Peyer's patch (tissue), 4 donors: ENCODE data around the gene SEC14L5. TPM values are rescaled to one million over a fixed set of nuclear protein-coding genes. Genes with fewer than 3 reads are reported as not detected.
A peak's percentile ranks its signal among the peaks of the same experiment; 100 is the strongest.

Source experiments
- DNase-seq, 3 donors: peaks; one replicate each; pipeline ENCODE4 v3.0.0-alpha.2; 2017 to 2019
- H3K27ac ChIP-seq, 4 donors: fragments of 200-600 bp; sonication (generic); one replicate each; pipeline ENCODE4 v1.5.1; 2016 to 2019
- H3K27me3 ChIP-seq, 2 donors: fragments of 200-600 bp; sonication (generic); one replicate each; pipeline ENCODE4 v1.5.1; 2019
- H3K36me3 ChIP-seq, 3 donors: fragments of 200-600 bp; sonication (generic); one replicate each; pipeline ENCODE4 v1.5.1; 2016 to 2019
- H3K4me1 ChIP-seq, 4 donors: fragments of 200-600 bp; sonication (generic); one replicate each; pipeline ENCODE4 v1.5.1; 2016 to 2019
- H3K4me3 ChIP-seq, 4 donors: fragments of 200-600 bp; sonication (generic); 1 replicate in 3 of 4; 2 replicates in 1 of 4; pipeline ENCODE4 v1.5.1; 2016 to 2019; ENCODE audit warnings: mild to moderate bottlenecking in 1 of 4
- H3K9me3 ChIP-seq, 4 donors: fragments of 200-600 bp; sonication (generic); one replicate each; pipeline ENCODE4 v1.5.1; 2016 to 2019; ENCODE audit warnings: mild to moderate bottlenecking in 1 of 4
- CTCF ChIP-seq, 6 experiments: fragments of 450-650 bp in 4 of 6; fragments of 200-600 bp in 2 of 6; sonication (generic) in 1 of 6; IDR thresholded peaks; one replicate each; pipeline ENCODE4 v1.5.1; 2017 to 2019; ENCODE audit warnings: antibody characterized with exemption in 6 of 6, mild to moderate bottlenecking in 3 of 6, moderate library complexity in 1 of 6
- POLR2A ChIP-seq, 2 donors: fragments of 450-650 bp; IDR thresholded peaks; one replicate each; pipeline ENCODE4 v1.5.1; 2017; ENCODE audit warnings: antibody characterized with exemption in 2 of 2, mild to moderate bottlenecking in 2 of 2, moderate library complexity in 2 of 2
- total RNA-seq, 4 donors: library from RNA; depleted of rRNA; stranded (reverse); fragments of >200 nt; gene quantifications; one replicate each; pipeline ENCODE4 v1.1.0, GENCODE V29; 2016

The SEC14L5 gene
- total RNA-seq, 4 donors from 2014 or later, result 0.13 to 2.0 (median 1.1) TPM

DNA sequence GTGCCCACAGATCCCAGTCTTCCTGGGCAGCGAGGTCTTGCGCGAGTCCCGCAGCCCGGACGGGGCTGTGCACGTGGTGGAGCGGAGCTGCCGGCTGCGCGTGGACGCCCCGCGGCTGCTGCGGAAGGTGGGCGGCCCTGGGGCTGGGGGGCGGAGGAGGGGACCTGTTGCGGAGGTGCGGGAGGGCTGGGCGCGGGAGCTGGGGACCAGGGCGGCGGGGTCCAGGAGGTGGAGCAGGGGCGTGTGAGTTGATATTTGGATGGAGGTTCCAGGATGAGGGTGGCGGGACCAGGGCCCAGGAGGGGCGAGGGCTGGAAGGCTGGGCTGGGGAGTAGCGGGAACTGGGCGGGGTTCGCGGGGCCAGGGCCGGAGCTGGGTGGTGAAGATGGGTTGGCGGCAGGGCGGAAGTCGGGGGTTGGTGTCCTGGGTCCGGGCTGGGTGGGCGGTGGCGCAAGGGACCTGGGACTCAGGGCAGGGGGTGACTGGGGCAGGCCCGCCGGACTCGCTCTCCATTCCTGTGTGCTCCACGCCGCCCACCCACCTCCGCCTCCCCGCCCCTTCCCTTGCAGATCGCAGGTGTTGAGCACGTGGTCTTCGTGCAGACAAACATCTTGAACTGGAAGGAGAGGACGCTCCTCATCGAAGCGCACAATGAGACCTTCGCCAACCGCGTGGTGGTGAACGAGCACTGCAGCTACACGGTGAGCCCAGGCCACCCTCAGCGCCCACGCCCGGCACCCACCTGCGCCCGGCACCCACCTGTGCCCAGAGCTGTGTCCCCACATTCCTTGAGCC, 29.6 kb downstream of the SEC14L5 start:
- TF ChIP-seq POLR2A (IDR thresholded peaks at IDR 0.05) (no peak), CTCF (IDR thresholded peaks at IDR 0.05) (no peak)
- Histone ChIP-seq H3K4me3 (no peak overlapping the region), H3K4me1 (peaks cover 0 to 5% (median 0%) of the 10 kb centered on the region in 4 donors), H3K9me3 (peaks cover 0 to 10% (median 0%) of the 10 kb centered on the region in 4 donors), H3K36me3 (no peaks in the 10 kb centered on the region), H3K27ac (no peak overlapping the region), H3K27me3 (peaks cover 0 to 6% of the 10 kb centered on the region in 2 donors)
- peak in 1 of 3 donors; percentile 42 for DNase-seq

DNA sequence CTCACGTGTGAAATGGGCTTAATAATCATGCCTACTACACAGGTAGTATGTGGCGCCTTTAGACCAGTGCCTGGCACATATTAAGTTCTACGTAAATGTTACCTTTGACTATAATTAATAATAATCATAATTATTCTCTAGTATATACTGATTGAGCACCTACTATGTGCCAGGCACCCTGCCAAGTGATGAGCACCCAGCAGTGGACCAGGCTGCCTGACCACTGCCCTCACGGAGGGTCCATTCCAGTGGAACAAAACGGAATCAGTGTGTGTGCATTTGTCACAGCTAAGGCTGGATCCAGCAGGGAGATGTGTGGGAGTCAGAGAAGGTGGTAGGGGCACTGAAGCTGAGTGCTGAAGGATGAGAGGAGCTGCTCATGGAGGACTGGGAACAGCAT, 30.5 kb downstream of the SEC14L5 start:
- DNase-seq, result no peak
- TF ChIP-seq CTCF (IDR thresholded peaks at IDR 0.05) (no peak), POLR2A (IDR thresholded peaks at IDR 0.05) (no peak)
- Histone ChIP-seq H3K9me3 (peaks cover 0 to 10% (median 0%) of the 10 kb centered on the region in 4 donors), H3K4me3 (no peak overlapping the region), H3K36me3 (no peaks in the 10 kb centered on the region), H3K27ac (no peak overlapping the region), H3K4me1 (peaks cover 0 to 5% (median 0%) of the 10 kb centered on the region in 4 donors), H3K27me3 (peaks cover 0 to 6% of the 10 kb centered on the region in 2 donors)

GRCh38 chr16:4989391-4990006, 31.4 kb downstream of the SEC14L5 start:
- Histone ChIP-seq H3K9me3 (peaks cover 0 to 10% (median 0%) of the 10 kb centered on the region in 4 donors), H3K27ac (no peak overlapping the region), H3K4me3 (no peak overlapping the region), H3K36me3 (no peaks in the 10 kb centered on the region), H3K4me1 (peaks cover 0 to 5% (median 0%) of the 10 kb centered on the region in 4 donors), H3K27me3 (peaks cover 0 to 6% of the 10 kb centered on the region in 2 donors)
- no peak for TF ChIP-seq CTCF (IDR thresholded peaks at IDR 0.05)
- DNase-seq, result no peak

DNA sequence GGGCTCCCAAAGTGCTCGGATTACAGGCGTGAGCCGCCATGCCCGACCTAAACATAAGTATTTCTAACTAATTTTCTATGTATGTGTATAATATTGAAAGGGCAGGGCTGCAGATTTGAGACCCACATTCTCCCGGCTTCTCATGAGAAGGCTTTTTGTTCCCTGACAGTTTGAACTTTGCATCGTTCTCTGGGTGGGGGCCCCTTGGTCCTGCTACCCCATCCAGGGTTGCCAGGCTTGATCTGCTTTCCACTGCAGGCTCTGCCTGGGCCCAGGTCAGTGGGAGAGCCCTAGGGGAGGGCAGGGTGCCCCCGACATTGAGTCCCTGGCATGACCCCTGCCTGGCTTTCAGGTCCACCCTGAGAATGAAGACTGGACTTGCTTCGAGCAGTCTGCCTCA, 32.3 kb downstream of the SEC14L5 start:
- H3K4me3 ChIP-seq, result no peak overlapping the region
- peaks cover 0 to 10% (median 0%) of the 10 kb centered on the region in 4 donors for H3K9me3 ChIP-seq
- no peak overlapping the region for H3K27ac ChIP-seq
- TF ChIP-seq CTCF (IDR thresholded peaks at IDR 0.05), result no peak
- no peak for TF ChIP-seq POLR2A (IDR thresholded peaks at IDR 0.05)
- peaks cover 0 to 5% (median 0%) of the 10 kb centered on the region in 4 donors for H3K4me1 ChIP-seq
- peaks cover 0 to 6% of the 10 kb centered on the region in 2 donors for H3K27me3 ChIP-seq
- DNase-seq, result no peak
- H3K36me3 ChIP-seq, result no peaks in the 10 kb centered on the region

DNA sequence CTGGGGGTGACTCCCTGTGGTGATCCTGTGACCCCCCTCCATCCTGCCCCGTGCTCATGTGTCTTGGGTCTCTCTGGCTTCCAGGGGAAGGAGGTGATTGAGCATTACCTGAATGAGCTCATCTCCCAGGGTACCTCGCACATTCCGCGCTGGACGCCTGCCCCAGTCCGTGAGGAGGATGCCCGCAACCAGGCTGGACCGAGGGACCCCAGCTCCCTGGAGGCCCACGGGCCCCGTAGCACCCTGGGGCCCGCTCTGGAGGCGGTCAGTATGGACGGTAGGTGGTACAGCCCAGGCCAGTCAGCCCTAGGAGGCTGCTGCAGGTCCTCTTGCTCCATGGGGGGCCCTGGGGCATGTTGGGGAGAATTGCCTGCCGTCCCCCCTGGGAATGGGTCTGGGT, 33.6 kb downstream of the SEC14L5 start:
- H3K4me1 ChIP-seq, result peaks cover 0 to 5% (median 0%) of the 10 kb centered on the region in 4 donors
- no peak for DNase-seq
- TF ChIP-seq CTCF (IDR thresholded peaks at IDR 0.05), result no peak
- no peak for TF ChIP-seq POLR2A (IDR thresholded peaks at IDR 0.05)

More for the DNA sequence above, 33.6 kb downstream of the SEC14L5 start:
- H3K27ac ChIP-seq, result no peak overlapping the region
- H3K36me3 ChIP-seq, result no peaks in the 10 kb centered on the region
- peaks cover 0 to 10% (median 0%) of the 10 kb centered on the region in 4 donors for H3K9me3 ChIP-seq
- peaks cover 0 to 6% of the 10 kb centered on the region in 2 donors for H3K27me3 ChIP-seq
- no peak overlapping the region for H3K4me3 ChIP-seq
